ENCODE measurements around the gene MYT1.
"Not testable (repeated sequence)": the region's sequence is repeated elsewhere in the genome, so short reads cannot be mapped to it uniquely, and the experiment has no call there.

The MYT1 gene

GRCh38 chr20:64164123-64164836 lies at the start of gene MYT1:
TSS of gene MYT1 (plus strand) at chr20:64164452. CDS start at chr20:64198862, 34,410 bp downstream.
- DNase-seq, result no peak

DNA sequence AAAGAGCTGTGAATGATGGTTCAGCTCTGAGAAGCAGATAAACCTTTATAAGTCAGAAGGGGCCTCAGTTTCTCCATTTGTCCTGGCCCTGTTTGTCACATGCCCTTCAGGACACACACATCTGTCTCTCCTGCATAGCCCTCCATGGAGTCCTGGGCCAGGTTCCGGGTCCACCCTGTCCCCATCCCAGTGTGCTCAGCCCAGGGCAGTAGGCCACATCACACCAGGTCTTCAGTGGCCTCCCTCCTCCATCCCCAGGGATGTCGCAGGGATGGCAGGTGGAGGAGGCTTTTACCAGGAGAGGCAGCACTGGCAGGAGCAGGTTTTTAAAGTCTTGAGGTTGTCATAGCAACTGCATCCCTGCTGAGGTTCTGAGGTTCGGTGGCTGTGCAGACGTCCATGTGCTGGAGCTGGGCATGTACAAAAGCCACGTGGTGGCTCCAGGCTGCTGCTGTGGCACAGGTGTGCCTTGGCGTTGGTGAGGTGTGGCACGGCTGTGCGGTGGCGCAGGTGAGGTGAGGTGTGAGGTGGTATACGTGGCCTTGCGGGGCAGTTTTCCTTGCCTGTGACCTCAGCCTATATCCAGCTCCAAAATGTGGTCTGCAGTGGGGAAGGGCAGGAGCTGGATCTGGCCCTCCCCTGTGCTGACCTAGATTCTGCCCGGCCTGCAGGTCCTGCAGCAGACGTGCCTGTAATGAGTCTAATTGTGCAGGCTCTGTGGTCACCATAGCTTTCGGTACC lies 48.9 kb upstream of the MYT1 start:
- no peak for DNase-seq

GRCh38 chr20:64116016-64116415 lies 48.2 kb upstream of the MYT1 start:
- no peak for DNase-seq

GRCh38 chr20:64116541-64117431 lies 47.5 kb upstream of the MYT1 start:
- no peak for DNase-seq

DNA sequence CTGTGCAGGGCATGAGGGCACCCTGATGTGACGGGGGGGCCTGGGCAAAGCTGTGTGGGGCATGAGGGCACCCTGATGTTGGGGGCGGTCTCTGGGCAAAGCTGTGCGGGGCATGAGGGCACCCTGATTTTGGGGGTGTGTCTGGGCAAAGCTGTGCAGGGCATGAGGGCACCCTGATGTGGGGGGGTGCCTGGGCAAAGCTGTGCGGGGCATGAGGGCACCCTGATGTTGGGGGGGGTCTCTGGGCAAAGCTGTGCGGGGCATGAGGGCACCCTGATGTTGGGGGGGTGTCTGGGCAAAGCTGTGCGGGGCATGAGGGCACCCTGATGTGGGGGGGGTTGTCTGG lies 46.8 kb upstream of the MYT1 start:
- DNase-seq, result not testable (repeated sequence)

GRCh38 chr20:64119301-64119680 lies 45.0 kb upstream of the MYT1 start:
- DNase-seq, result no peak

GRCh38 chr20:64119681-64120341 lies 44.4 kb upstream of the MYT1 start:
- no peak for DNase-seq

DNA sequence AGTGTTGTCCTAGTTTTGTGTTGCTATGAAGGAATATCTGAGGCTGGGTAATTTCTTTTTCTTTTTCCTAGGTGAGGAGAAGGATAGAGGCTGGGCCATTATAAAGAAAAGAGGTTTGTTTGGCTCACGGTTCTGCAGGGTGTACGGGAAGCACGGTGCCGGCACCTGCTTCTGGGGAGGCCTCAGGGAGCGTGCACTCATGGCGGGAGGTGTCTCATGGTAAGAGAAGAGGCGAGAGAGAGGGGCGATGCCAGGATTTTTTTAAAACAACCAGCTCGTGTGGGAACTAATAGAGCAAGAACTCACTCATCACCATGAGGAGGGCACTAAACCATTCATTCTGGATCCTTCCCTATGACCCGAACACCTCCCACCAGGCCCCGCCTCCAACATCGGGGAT lies 42.7 kb upstream of the MYT1 start:
- no peak for DNase-seq

- DNase-seq, result not testable (repeated sequence)
Observed at GRCh38 chr20:64122927-64123326, 41.3 kb upstream of the MYT1 start.

- DNase-seq, result not testable (repeated sequence)
Observed at GRCh38 chr20:64123517-64123916, 40.7 kb upstream of the MYT1 start.

GRCh38 chr20:64129146-64129782 lies 35.0 kb upstream of the MYT1 start:
- no peak for DNase-seq

GRCh38 chr20:64130271-64130670 lies 34.0 kb upstream of the MYT1 start:
- no peak for DNase-seq

DNA sequence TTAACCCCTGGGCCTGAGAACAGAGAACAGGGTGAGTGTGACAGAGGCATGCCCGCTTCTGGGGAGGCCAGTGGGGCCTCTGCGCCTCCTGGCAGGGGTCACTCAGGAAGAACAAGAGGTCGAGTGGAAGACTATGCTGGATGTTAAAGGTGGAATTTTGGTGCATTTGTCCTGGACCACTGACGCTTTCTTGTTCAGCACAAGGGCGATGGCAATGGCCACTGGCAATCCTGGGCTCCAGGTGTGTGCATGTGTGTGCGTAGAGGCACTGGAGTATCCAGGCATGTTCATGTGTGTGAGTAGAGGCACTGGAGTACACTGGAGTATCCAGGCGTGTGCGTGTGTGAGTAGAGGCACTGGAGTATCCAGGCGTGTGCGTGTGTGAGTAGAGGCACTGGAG lies 33.4 kb upstream of the MYT1 start:
- no peak for DNase-seq

GRCh38 chr20:64131406-64131805 lies 32.8 kb upstream of the MYT1 start:
- DNase-seq, result no peak

DNA sequence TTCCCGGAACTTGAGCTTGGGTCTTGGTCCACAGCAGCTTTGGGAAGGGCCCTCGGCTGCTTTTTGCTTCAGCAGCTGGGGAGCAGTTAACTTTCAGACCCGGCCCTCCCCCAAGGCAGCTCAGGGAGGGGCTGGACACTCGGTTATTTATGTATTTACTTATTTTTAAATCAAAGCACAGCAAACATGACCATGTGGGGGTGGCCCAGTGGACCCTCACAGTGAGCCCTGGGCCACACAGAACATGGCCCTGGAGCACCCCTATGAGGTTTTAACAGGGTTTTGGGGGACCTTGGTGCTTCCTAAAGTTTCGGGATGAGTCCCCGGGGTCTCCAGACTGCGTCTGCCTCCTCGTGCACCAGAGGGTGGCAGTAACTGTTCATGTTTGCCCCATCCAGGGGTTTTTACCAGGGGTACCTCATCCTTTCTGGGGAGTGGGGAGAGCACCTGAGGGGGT lies 30.3 kb upstream of the MYT1 start:
- DNase-seq, result no peak

DNA sequence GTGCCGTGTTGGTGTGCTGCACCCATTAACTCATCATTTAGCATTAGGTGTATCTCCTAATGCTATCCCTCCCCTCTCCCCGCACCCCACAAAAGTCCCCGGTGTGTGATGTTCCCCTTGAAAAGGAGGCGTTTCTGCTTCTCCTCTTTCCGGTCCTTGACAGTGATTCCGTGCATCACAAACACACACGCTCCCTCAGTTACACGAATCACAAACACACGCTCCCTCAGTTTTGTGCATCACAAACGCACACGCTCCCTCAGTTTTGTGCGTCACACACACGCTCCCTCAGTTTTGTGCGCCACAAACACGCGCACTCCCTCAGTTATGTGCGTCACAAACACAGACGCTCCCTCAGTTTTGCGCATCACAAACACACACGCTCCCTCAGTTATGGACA lies 29.5 kb upstream of the MYT1 start:
- DNase-seq, result not testable (repeated sequence)

DNA sequence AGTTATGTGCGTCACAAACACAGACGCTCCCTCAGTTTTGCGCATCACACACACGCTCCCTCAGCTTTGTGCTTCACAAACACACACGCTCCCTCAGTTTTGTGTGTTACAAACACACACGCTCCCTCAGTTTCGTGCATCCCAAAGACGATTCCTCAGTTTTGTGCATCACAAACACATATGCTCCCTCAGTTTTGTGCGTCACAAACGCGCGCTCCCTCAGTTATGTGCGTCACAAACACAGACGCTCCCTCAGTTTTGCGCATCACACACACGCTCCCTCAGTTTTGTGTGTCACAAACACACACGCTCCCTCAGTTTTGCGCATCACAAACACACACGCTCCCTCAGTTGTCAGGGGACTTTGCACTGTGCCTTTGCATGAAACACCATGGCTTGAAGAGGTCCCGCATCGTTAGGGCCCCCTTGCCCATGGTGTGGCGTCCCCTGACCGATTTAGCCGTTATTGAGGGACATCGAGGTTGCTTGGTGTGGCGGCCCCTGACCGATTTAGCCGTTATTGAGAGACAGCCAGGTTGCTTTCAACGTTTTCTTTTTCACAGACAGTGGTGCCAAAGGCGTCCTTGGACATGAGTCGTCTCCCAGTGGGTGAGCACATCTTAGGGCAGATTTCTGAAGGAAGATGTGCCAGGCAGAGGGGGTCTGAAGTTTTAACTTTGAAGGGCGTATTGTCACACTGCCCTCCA lies 28.1 kb upstream of the MYT1 start:
- no peak for DNase-seq

DNA sequence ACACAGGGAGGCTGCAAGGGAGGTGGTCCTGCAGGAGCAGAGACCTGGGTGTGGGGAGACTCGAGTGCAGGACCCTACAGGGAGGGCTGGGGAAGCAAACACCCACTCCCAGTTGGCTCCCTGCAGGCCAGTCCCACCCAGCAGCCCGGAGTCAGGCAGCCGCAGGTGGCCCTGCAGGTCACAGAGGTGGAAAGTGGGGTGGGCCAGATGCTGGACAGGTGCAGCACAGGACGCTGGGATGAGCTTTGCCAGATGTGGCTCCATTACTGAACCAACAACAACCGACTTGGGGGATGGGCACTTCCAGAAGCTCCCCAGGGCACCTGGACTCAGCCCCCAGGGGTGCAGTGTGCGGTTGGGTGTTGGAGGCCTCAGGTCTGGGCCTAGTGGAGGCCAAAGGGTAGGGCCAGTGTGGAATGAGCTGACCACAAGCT lies 26.6 kb upstream of the MYT1 start:
- DNase-seq, result no peak

- no peak for DNase-seq
Observed at GRCh38 chr20:64138276-64138815, 25.9 kb upstream of the MYT1 start.

- DNase-seq, result no peak
Observed at GRCh38 chr20:64139199-64140060, 24.8 kb upstream of the MYT1 start.
